ENCODE measurements around the gene OR4D2. TPM values are rescaled to one million over a fixed set of nuclear protein-coding genes. Genes with fewer than 3 reads are reported as not detected.

OR4D2 gene
- total RNA-seq, 1 donor from 2014 or later, result not detected

GRCh38 chr17:58184308-58184985, 17.7 kb downstream of the OR4D2 start:
- Mint-ChIP-seq H3K9me3 (no peaks in the 10 kb centered on the region), H3K4me3 (ENCODE audit: low read depth) (no peak overlapping the region), H3K36me3 (ENCODE audit: low read depth) (no peaks in the 10 kb centered on the region), H3K27me3 (ENCODE audit: low read depth) (peaks cover 12% of the 10 kb centered on the region), H3K27ac (no peak overlapping the region), H3K4me1 (ENCODE audit: low read depth) (no peaks in the 10 kb centered on the region)
- DNase-seq (ENCODE audit: low spot score), result no peak
- intact Hi-C loops (cut with micrococcal nuclease), result no loop called here

- Mint-ChIP-seq H3K4me3 (ENCODE audit: low read depth) (no peak overlapping the region), H3K27me3 (ENCODE audit: low read depth) (peaks cover 12% of the 10 kb centered on the region), H3K36me3 (ENCODE audit: low read depth) (no peaks in the 10 kb centered on the region), H3K4me1 (ENCODE audit: low read depth) (no peaks in the 10 kb centered on the region), H3K9me3 (no peaks in the 10 kb centered on the region), H3K27ac (no peak overlapping the region)
- intact Hi-C loops (cut with micrococcal nuclease), result no loop called here
- no peak for DNase-seq (ENCODE audit: low spot score)
These were observed 18.4 kb downstream of the OR4D2 start for GRCh38 chr17:58184986-58185761.

- no peaks in the 10 kb centered on the region for H3K9me3 Mint-ChIP-seq
- no peak overlapping the region for H3K27ac Mint-ChIP-seq
- H3K27me3 Mint-ChIP-seq (ENCODE audit: low read depth), result peaks cover 9% of the 10 kb centered on the region
- DNase-seq (ENCODE audit: low spot score), result no peak
- no peaks in the 10 kb centered on the region for H3K4me1 Mint-ChIP-seq (ENCODE audit: low read depth)
- no peaks in the 10 kb centered on the region for H3K36me3 Mint-ChIP-seq (ENCODE audit: low read depth)
- H3K4me3 Mint-ChIP-seq (ENCODE audit: low read depth), result no peak overlapping the region
- intact Hi-C loops (cut with micrococcal nuclease), result no loop called here
These were observed 19.8 kb downstream of the OR4D2 start for GRCh38 chr17:58186591-58186990.

GRCh38 chr17:58187063-58187462, 20.3 kb downstream of the OR4D2 start:
- intact Hi-C loops (cut with micrococcal nuclease), result no loop called here
- Mint-ChIP-seq H3K27ac (no peak overlapping the region), H3K27me3 (ENCODE audit: low read depth) (peaks cover 8% of the 10 kb centered on the region), H3K4me3 (ENCODE audit: low read depth) (no peak overlapping the region), H3K36me3 (ENCODE audit: low read depth) (no peaks in the 10 kb centered on the region), H3K4me1 (ENCODE audit: low read depth) (no peaks in the 10 kb centered on the region), H3K9me3 (no peaks in the 10 kb centered on the region)
- DNase-seq (ENCODE audit: low spot score), result no peak

- H3K4me3 Mint-ChIP-seq (ENCODE audit: low read depth), result no peak overlapping the region
- intact Hi-C loops (cut with micrococcal nuclease), result no loop called here
These were observed 20.9 kb downstream of the OR4D2 start for GRCh38 chr17:58187675-58188074.

GRCh38 chr17:58189436-58190146, 22.8 kb downstream of the OR4D2 start:
- H3K4me3 Mint-ChIP-seq (ENCODE audit: low read depth), result no peak overlapping the region
- intact Hi-C loops (cut with micrococcal nuclease), result no loop called here
- no peaks in the 10 kb centered on the region for H3K36me3 Mint-ChIP-seq (ENCODE audit: low read depth)

More at GRCh38 chr17:58187675-58188074, 20.9 kb downstream of the OR4D2 start:
- no peaks in the 10 kb centered on the region for H3K4me1 Mint-ChIP-seq (ENCODE audit: low read depth)
- H3K9me3 Mint-ChIP-seq, result no peaks in the 10 kb centered on the region
- H3K27ac Mint-ChIP-seq, result no peak overlapping the region
- DNase-seq (ENCODE audit: low spot score), result no peak
- no peaks in the 10 kb centered on the region for H3K36me3 Mint-ChIP-seq (ENCODE audit: low read depth)
- peaks cover 6% of the 10 kb centered on the region for H3K27me3 Mint-ChIP-seq (ENCODE audit: low read depth)

GRCh38 chr17:58191241-58191896, 24.6 kb downstream of the OR4D2 start:
- H3K4me3 Mint-ChIP-seq (ENCODE audit: low read depth), result no peak overlapping the region
- H3K9me3 Mint-ChIP-seq, result no peaks in the 10 kb centered on the region
- H3K27ac Mint-ChIP-seq, result no peak overlapping the region
- no peaks in the 10 kb centered on the region for H3K4me1 Mint-ChIP-seq (ENCODE audit: low read depth)
- no peak for DNase-seq (ENCODE audit: low spot score)
- H3K36me3 Mint-ChIP-seq (ENCODE audit: low read depth), result no peaks in the 10 kb centered on the region
- peaks cover 6% of the 10 kb centered on the region for H3K27me3 Mint-ChIP-seq (ENCODE audit: low read depth)
- intact Hi-C loops (cut with micrococcal nuclease), result no loop called here

More at GRCh38 chr17:58189436-58190146, 22.8 kb downstream of the OR4D2 start:
- DNase-seq (ENCODE audit: low spot score), result no peak
- Mint-ChIP-seq H3K27ac (no peak overlapping the region), H3K27me3 (ENCODE audit: low read depth) (peaks cover 6% of the 10 kb centered on the region), H3K9me3 (no peaks in the 10 kb centered on the region), H3K4me1 (ENCODE audit: low read depth) (no peaks in the 10 kb centered on the region)

- no peak for DNase-seq (ENCODE audit: low spot score)
- intact Hi-C loops (cut with micrococcal nuclease), result no loop called here
- H3K9me3 Mint-ChIP-seq, result no peaks in the 10 kb centered on the region
These were observed 25.8 kb downstream of the OR4D2 start, which contains the start of gene EPX for GRCh38 chr17:58192612-58193011. EPX (plus strand) TSS chr17:58192726; CDS start chr17:58192847, 121 bp downstream.

GRCh38 chr17:58193641-58194255, 27.0 kb downstream of the OR4D2 start:
- H3K36me3 Mint-ChIP-seq (ENCODE audit: low read depth), result no peaks in the 10 kb centered on the region
- H3K4me3 Mint-ChIP-seq (ENCODE audit: low read depth), result no peak overlapping the region
- no peaks in the 10 kb centered on the region for H3K27me3 Mint-ChIP-seq (ENCODE audit: low read depth)
- DNase-seq (ENCODE audit: low spot score), result no peak
- intact Hi-C loops (cut with micrococcal nuclease), result no loop called here
- no peaks in the 10 kb centered on the region for H3K4me1 Mint-ChIP-seq (ENCODE audit: low read depth)
- H3K27ac Mint-ChIP-seq, result no peak overlapping the region
- no peaks in the 10 kb centered on the region for H3K9me3 Mint-ChIP-seq

More at GRCh38 chr17:58192612-58193011, 25.8 kb downstream of the OR4D2 start, which contains the start of gene EPX:
- Mint-ChIP-seq H3K36me3 (ENCODE audit: low read depth) (no peaks in the 10 kb centered on the region), H3K4me3 (ENCODE audit: low read depth) (no peak within 1 kb of the TSS), H3K27me3 (ENCODE audit: low read depth) (peaks cover 3% of the 10 kb centered on the region), H3K4me1 (ENCODE audit: low read depth) (no peaks in the 10 kb centered on the region), H3K27ac (no peak within 1 kb of the TSS)

GRCh38 chr17:58195518-58196123, 28.8 kb downstream of the OR4D2 start:
- Mint-ChIP-seq H3K4me3 (ENCODE audit: low read depth) (no peak overlapping the region), H3K36me3 (ENCODE audit: low read depth) (no peaks in the 10 kb centered on the region), H3K9me3 (no peaks in the 10 kb centered on the region), H3K27ac (no peak overlapping the region), H3K27me3 (ENCODE audit: low read depth) (peaks cover 3% of the 10 kb centered on the region), H3K4me1 (ENCODE audit: low read depth) (no peaks in the 10 kb centered on the region)
- DNase-seq (ENCODE audit: low spot score), result no peak
- intact Hi-C loops (cut with micrococcal nuclease), result no loop called here

- Mint-ChIP-seq H3K27ac (no peak overlapping the region), H3K4me1 (ENCODE audit: low read depth) (no peaks in the 10 kb centered on the region), H3K4me3 (ENCODE audit: low read depth) (no peak overlapping the region), H3K9me3 (no peaks in the 10 kb centered on the region), H3K36me3 (ENCODE audit: low read depth) (no peaks in the 10 kb centered on the region), H3K27me3 (ENCODE audit: low read depth) (peaks cover 3% of the 10 kb centered on the region)
- intact Hi-C loops (cut with micrococcal nuclease), result no loop called here
- no peak for DNase-seq (ENCODE audit: low spot score)
These were observed 29.8 kb downstream of the OR4D2 start for GRCh38 chr17:58196610-58197009.
